ENCODE measurements around the gene CAPG. TPM values are rescaled to one million over a fixed set of nuclear protein-coding genes. Genes with fewer than 3 reads are reported as not detected.

Gene CAPG
- total and polyA plus RNA-seq, 2 of the 4 experiments (the other 2 are of a cell fraction), result 79.9 to 98.3 TPM

DNA sequence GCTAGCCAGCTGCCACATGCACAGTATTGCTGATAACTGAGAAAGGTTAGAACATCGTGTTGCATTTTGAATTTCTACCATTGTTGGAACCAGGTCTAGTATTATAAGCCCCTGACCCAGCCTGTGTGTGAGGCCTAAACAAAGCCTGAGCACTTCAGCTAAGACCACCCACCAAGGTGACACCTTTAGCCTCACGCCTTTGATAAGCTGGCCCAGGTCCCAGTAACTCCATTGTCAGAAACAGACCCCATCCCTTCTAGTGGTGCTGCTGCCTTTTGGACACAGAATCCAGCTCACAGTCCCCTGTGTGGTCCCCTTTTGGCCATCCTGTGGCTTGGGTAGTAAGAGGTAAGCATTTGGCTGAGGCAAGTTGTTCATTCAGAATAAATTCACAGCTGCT, 54.0 kb downstream of the CAPG start:
- Histone ChIP-seq H2BK20ac (ENCODE audit: low read depth, low read length) (no peak overlapping the region), H3K23ac (ENCODE audit: low read depth, low read length) (no peak overlapping the region), H3K27ac (ENCODE audit: insufficient read depth, low read length) (no peak overlapping the region), H4K91ac (ENCODE audit: insufficient read depth, low read depth, low read length) (no peak overlapping the region), H2BK5ac (ENCODE audit: low read depth, low read length, poor library complexity, severe bottlenecking) (no peak overlapping the region), H4K20me1 (ENCODE audit: insufficient read depth, low read length) (no peaks in the 10 kb centered on the region), H4K8ac (ENCODE audit: low read depth in 2 of 2, low read length in 2 of 2) (no peak overlapping the region), H3K27me3 (ENCODE audit: control insufficient read depth, insufficient read depth, low read length) (no peaks in the 10 kb centered on the region), H3K18ac (ENCODE audit: low read depth, low read length) (no peak overlapping the region), H3K14ac (replicated peaks; ENCODE audit: low read depth, low read length) (no peak overlapping the region), H3K4me1 (ENCODE audit: control insufficient read depth, insufficient read depth, low read length) (peaks cover 6% of the 10 kb centered on the region), H2BK120ac (ENCODE audit: low read depth, low read length) (no peak overlapping the region), H3K4me3 (ENCODE audit: insufficient read depth, low read depth, low read length) (no peak overlapping the region), H3K4ac (ENCODE audit: low read depth, low read length) (no peak overlapping the region), H2AK9ac (replicated peaks; ENCODE audit: low read depth, low read length, poor library complexity) (no peak overlapping the region), H3K4me2 (ENCODE audit: low read depth, low read length) (no peak overlapping the region), H3K36me3 (ENCODE audit: control insufficient read depth, insufficient read depth, low read length) (peaks cover 17% of the 10 kb centered on the region), H2AK5ac (ENCODE audit: low read depth, low read length) (no peak overlapping the region), H3K9ac (ENCODE audit: low read depth, low read length) (no peak overlapping the region), H2AFZ (replicated peaks; ENCODE audit: low read length, poor library complexity) (no peak overlapping the region), H2BK15ac (ENCODE audit: low read depth, low read length) (no peak overlapping the region), H3K56ac (ENCODE audit: extremely low read depth, insufficient read depth, low read length) (no peak overlapping the region), H3K9me3 (ENCODE audit: control insufficient read depth, insufficient read depth, low read length) (no peaks in the 10 kb centered on the region), H4K5ac (ENCODE audit: low read depth, low read length) (no peak overlapping the region), H3K79me1 (ENCODE audit: low read depth in 1 of 2, low read length in 2 of 2) (peaks cover 35 to 54% of the 10 kb centered on the region in 2 experiments), H3K9me1 (ENCODE audit: insufficient read depth, low read length) (peaks cover 16% of the 10 kb centered on the region)
- BruUV-seq (replicated peaks), result TSS peak; percentile 49
- in situ Hi-C loops (cut with MboI; ENCODE audit: low sequenced_read_pairs) (no loop called here), intact Hi-C loops (cut with micrococcal nuclease) (no loop called here), dilution Hi-C loops (cut with HindIII; ENCODE audit: low sequenced_read_pairs, unreplicated experiment) (no loop called here)
- TF ChIP-seq CTCF (conservative IDR thresholded peaks at IDR 0.05; ENCODE audit: low read depth, low read length) (no peak), SMC3 (IDR thresholded peaks at IDR 0.05; ENCODE audit: low read depth, low read length) (no peak), MAZ (IDR thresholded peaks at IDR 0.05; ENCODE audit: borderline replicate concordance, low read depth, low read length) (no peak), RCOR1 (IDR thresholded peaks at IDR 0.05; ENCODE audit: insufficient replicate concordance, low read length) (no peak), BHLHE40 (IDR thresholded peaks at IDR 0.05; ENCODE audit: low read depth, low read length) (no peak), CEBPB (IDR thresholded peaks at IDR 0.05; ENCODE audit: low read depth, low read length) (no peak), FOS (IDR thresholded peaks at IDR 0.05; ENCODE audit: low read depth, low read length) (no peak), NFE2L2 (IDR thresholded peaks at IDR 0.05; ENCODE audit: low read depth, low read length) (no peak), RFX5 (IDR thresholded peaks at IDR 0.05; ENCODE audit: low read depth, low read length) (no peak), MXI1 (IDR thresholded peaks at IDR 0.05; ENCODE audit: borderline replicate concordance, low read depth, low read length) (no peak), MAFK (IDR thresholded peaks at IDR 0.05; ENCODE audit: low read depth, low read length) (no peak), RAD21 (IDR thresholded peaks at IDR 0.05; ENCODE audit: low read length) (no peak), POLR2A (IDR thresholded peaks at IDR 0.05; ENCODE audit: low read depth, low read length) (no peak)
- TF ChIP-seq, protein P1, sequence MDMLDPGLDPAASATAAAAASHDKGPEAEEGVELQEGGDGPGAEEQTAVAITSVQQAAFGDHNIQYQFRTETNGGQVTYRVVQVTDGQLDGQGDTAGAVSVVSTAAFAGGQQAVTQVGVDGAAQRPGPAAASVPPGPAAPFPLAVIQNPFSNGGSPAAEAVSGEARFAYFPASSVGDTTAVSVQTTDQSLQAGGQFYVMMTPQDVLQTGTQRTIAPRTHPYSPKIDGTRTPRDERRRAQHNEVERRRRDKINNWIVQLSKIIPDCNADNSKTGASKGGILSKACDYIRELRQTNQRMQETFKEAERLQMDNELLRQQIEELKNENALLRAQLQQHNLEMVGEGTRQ (IDR thresholded peaks at IDR 0.05; ENCODE audit: low read depth, low read length), result no peak
- no peak for ATAC-seq (ENCODE audit: low read depth)
- DNase-seq, result no peak
- ChIA-PET POLR2A (ENCODE audit: unreplicated experiment) (no interaction called here), CTCF (no interaction called here)
- WGBS, 2 experiments (ENCODE audit: extremely low coverage in 2 of 2, insufficient read length in 1 of 2), result no CpG with 5 or more reads among the region's 2 CpGs

All from IMR-90 (cell line).